ENCODE measurements around the gene NRDC. TPM values are rescaled to one million over a fixed set of nuclear protein-coding genes. Genes with fewer than 3 reads are reported as not detected.
"Not testable (repeated sequence)": the region's sequence is repeated elsewhere in the genome, so short reads cannot be mapped to it uniquely, and the experiment has no call there.

NRDC gene
- total RNA-seq, result 62.9 and 116 TPM in 2 replicates

GRCh38 chr1:51878616-51879336, at the start of gene NRDC:
Gene NRDC, minus strand, starts transcription at chr1:51878727. Its CDS starts 112 bp downstream, at chr1:51878615.
- DNase-seq (ENCODE audit: low read depth), result peak; percentile 99

GRCh38 chr1:51927029-51927428, 48.5 kb upstream of the NRDC start:
- DNase-seq (ENCODE audit: low read depth), result no peak

- DNase-seq (ENCODE audit: low read depth), result peak; percentile 36
Measured at GRCh38 chr1:51926171-51926812, 47.8 kb upstream of the NRDC start.

- no peak for DNase-seq (ENCODE audit: low read depth)
Measured at GRCh38 chr1:51924455-51924854, 45.9 kb upstream of the NRDC start.

GRCh38 chr1:51922040-51922439, 43.5 kb upstream of the NRDC start:
- no peak for DNase-seq (ENCODE audit: low read depth)

GRCh38 chr1:51920130-51920529, 41.6 kb upstream of the NRDC start:
- no peak for DNase-seq (ENCODE audit: low read depth)

GRCh38 chr1:51919684-51920083, 41.2 kb upstream of the NRDC start:
- DNase-seq (ENCODE audit: low read depth), result no peak

- no peak for DNase-seq (ENCODE audit: low read depth)
Measured at GRCh38 chr1:51916587-51917405, 38.3 kb upstream of the NRDC start.

GRCh38 chr1:51915951-51916350, 37.4 kb upstream of the NRDC start:
- no peak for DNase-seq (ENCODE audit: low read depth)

GRCh38 chr1:51912881-51913280, 34.4 kb upstream of the NRDC start:
- DNase-seq (ENCODE audit: low read depth), result no peak

GRCh38 chr1:51910221-51911000, 31.9 kb upstream of the NRDC start:
- DNase-seq (ENCODE audit: low read depth), result no peak

GRCh38 chr1:51908499-51908898, 30.0 kb upstream of the NRDC start:
- no peak for DNase-seq (ENCODE audit: low read depth)

GRCh38 chr1:51907079-51907702, 28.7 kb upstream of the NRDC start:
- peak; percentile 21 for DNase-seq (ENCODE audit: low read depth)

GRCh38 chr1:51906306-51907078, 28.0 kb upstream of the NRDC start:
- DNase-seq (ENCODE audit: low read depth), result peak; percentile 77

- no peak for DNase-seq (ENCODE audit: low read depth)
Measured at GRCh38 chr1:51902456-51902855, 23.9 kb upstream of the NRDC start.

GRCh38 chr1:51901151-51901550, 22.6 kb upstream of the NRDC start:
- DNase-seq (ENCODE audit: low read depth), result no peak

- DNase-seq (ENCODE audit: low read depth), result no peak
Measured at GRCh38 chr1:51899022-51899421, 20.5 kb upstream of the NRDC start.

- DNase-seq (ENCODE audit: low read depth), result peak; percentile 83
Measured at GRCh38 chr1:51898090-51898734, 19.7 kb upstream of the NRDC start.

GRCh38 chr1:51897699-51898031, 19.1 kb upstream of the NRDC start:
- peak; percentile 26 for DNase-seq (ENCODE audit: low read depth)

GRCh38 chr1:51894748-51895147, 16.2 kb upstream of the NRDC start:
- not testable (repeated sequence) for DNase-seq (ENCODE audit: low read depth)

All from renal cortical epithelial cell (primary cell).